Panc1 (cell line): ENCODE data around the gene TM9SF4. TPM values are rescaled to one million over a fixed set of nuclear protein-coding genes. Genes with fewer than 3 reads are reported as not detected.
A peak's percentile ranks its signal among the peaks of the same experiment; 100 is the strongest.

Experiments
- ATAC-seq: fragments of 200-7000 bp; cut with Tn5 transposase; 2 replicates; pipeline ENCODE4 v1.9.1; 2020; ENCODE audit warnings: mild to moderate bottlenecking, moderate library complexity
- BruUV-seq: library from RNA; stranded (reverse); fragments of 400-500 nt; replicated peaks from 2 replicates; lab custom pipeline; 2021; lab: Mats Ljungman, UMichigan
- CTCF ChIA-PET: fragments of 300-600 bp; sonication (Branson Sonifier 250); formaldehyde crosslinking; loops from one replicate; lab custom pipeline; 2022; ENCODE audit warnings: antibody characterized with exemption; lab: Charles Lee
- POLR2A ChIA-PET: fragments of 300-600 bp; sonication (Branson Sonifier 250); formaldehyde crosslinking; loops from one replicate; lab custom pipeline; 2022; ENCODE audit warnings: antibody characterized with exemption; lab: Charles Lee
- DNase-seq: peaks from one replicate; pipeline ENCODE4 v3.0.0-alpha.2; 2010; ENCODE audit warnings: low read depth, low spot score
- H3K27ac ChIP-seq: 2 replicates; pipeline ENCODE4 v1.5.1; 2011; ENCODE audit warnings: mild to moderate bottlenecking, low read length, inconsistent platforms
- H3K27me3 ChIP-seq: fragments of 200-500 bp; sonication (Bioruptor generic); 2 replicates; pipeline ENCODE4 v1.6.0; 2014; ENCODE audit warnings: low read length, inconsistent platforms; ENCODE audit not compliant: control insufficient read depth, insufficient read depth
- H3K36me3 ChIP-seq: fragments of 200-500 bp; sonication (Bioruptor generic); 2 replicates; pipeline ENCODE4 v1.5.1; 2014; ENCODE audit warnings: inconsistent platforms, mild to moderate bottlenecking, low read length, moderate library complexity; ENCODE audit not compliant: control insufficient read depth, insufficient read depth
- H3K4me1 ChIP-seq: 2 replicates; pipeline ENCODE4 v1.5.1; 2011; ENCODE audit warnings: inconsistent platforms, mild to moderate bottlenecking, low read length, moderate library complexity; ENCODE audit not compliant: control insufficient read depth, insufficient read depth
- H3K4me3 ChIP-seq, 2 experiments: 2 replicates each; pipeline ENCODE4 v1.5.1; 2011 to 2012; ENCODE audit warnings: low read depth in 2 of 2, low read length in 2 of 2, mild to moderate bottlenecking in 2 of 2, inconsistent platforms in 1 of 2, moderate library complexity in 1 of 2
- H3K9me3 ChIP-seq: fragments of 200-500 bp; sonication (Bioruptor generic); 2 replicates; pipeline ENCODE4 v1.5.1; 2014; ENCODE audit warnings: low read depth, mild to moderate bottlenecking, inconsistent platforms, low read length, moderate library complexity; ENCODE audit not compliant: control insufficient read depth, insufficient read depth
- POLR2AphosphoS5 ChIP-seq: IDR thresholded peaks from 2 replicates; pipeline ENCODE4 v1.6.1; 2012; ENCODE audit warnings: mild to moderate bottlenecking, low read depth, low read length, moderate library complexity
- SIN3A ChIP-seq: IDR thresholded peaks from 2 replicates; pipeline ENCODE4 v1.6.1; 2012; ENCODE audit warnings: low read depth, mild to moderate bottlenecking, low read length, moderate library complexity, borderline replicate concordance; ENCODE audit not compliant: insufficient read depth
- TCF7L2 ChIP-seq: IDR thresholded peaks from 2 replicates; pipeline ENCODE4 v1.6.1; 2011; ENCODE audit warnings: mild to moderate bottlenecking, low read depth, low read length, inconsistent platforms
- in situ Hi-C: cut with HindIII; loops from 2 replicates; pipeline ENCODE4 v1.10.0; 2016; ENCODE audit warnings: low sequenced_read_pairs, low pct_unique_long_range_greater_than_20kb
- intact Hi-C: fragments of 100-400 bp; cut with micrococcal nuclease; formaldehyde crosslinking; loops from one replicate; pipeline ENCODE4 v1.10.0; 2022; ENCODE audit not compliant: unreplicated experiment
- total RNA-seq: library from RNA; stranded (reverse); gene quantifications from one replicate; pipeline ENCODE4 v1.2.1, GENCODE V29; 2021; ENCODE audit not compliant: unreplicated experiment
- TF ChIP-seq, protein P1 (sequence below): fragments of 450-650 bp; IDR thresholded peaks from 2 replicates; pipeline ENCODE4 v1.5.1; 2017; ENCODE audit warnings: mild to moderate bottlenecking
- TF ChIP-seq, protein P2 (sequence below), 2 experiments: IDR thresholded peaks; 2 replicates each; pipeline ENCODE4 v1.6.1; 2011 to 2012; ENCODE audit warnings: low read depth in 2 of 2, control low read depth in 1 of 2, low read length in 1 of 2, mild to moderate bottlenecking in 1 of 2, moderate library complexity in 1 of 2; ENCODE audit not compliant: insufficient read depth in 1 of 2

TM9SF4 gene
- total RNA-seq, 1 experiment from 2014 or later, result 180 TPM

DNA sequence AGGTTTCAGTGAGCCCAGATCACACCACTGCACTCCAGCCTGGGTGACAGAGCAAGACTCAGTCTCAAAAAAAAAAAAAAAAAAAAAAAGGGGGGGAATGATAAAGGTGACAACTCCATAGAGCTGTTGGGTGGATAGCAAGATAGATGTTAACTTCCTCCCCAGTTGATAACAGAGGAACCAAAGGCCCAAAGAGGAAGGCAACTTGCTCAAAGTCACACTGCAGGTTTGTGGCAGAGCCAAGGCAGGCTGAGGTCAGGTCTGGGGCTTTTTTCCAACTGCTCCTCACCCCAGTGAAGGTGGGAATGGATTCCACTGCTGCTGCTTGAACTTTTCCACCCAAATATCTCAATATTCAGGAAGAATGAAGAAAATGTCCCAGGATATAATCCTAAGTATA lies 30.7 kb upstream of the TM9SF4 start:
- POLR2A ChIA-PET, result interaction anchor here (1.2 kb wide), 1 partner anchor 50 kb away, joined by 12 read pairs; no protein-coding TSS in a partner anchor
- TF ChIP-seq SIN3A (no peak), TCF7L2 (no peak)
- in situ Hi-C loops, result no loop called here

DNA sequence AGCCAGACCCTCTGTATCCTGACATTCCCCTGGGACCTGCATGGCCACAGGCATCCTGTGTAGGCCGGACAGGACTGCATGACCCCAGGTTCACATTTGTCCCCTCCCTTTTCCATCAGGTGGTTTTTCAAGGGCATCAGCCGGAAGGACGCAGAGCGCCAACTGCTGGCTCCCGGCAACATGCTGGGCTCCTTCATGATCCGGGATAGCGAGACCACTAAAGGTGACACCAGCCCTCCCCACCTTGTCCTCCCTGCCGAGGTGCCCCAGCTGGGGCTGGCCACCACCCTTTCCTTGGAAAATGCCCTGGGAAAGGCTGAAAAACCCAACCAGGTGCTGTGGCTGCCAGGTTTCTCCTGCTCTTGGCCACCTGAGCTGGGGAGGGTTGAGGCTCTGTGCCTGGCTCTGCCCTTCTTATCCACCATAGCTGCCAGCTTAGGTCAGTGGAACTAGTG lies 29.8 kb upstream of the TM9SF4 start:
- Histone ChIP-seq H3K27me3 (peaks cover 8% of the 10 kb centered on the region), H3K36me3 (no peaks in the 10 kb centered on the region), H3K27ac (no peak overlapping the region), H3K9me3 (no peaks in the 10 kb centered on the region), H3K4me3 (no peak overlapping the region), H3K4me1 (no peaks in the 10 kb centered on the region)
- in situ Hi-C loops (loop anchor here (10.0 kb wide), 1 partner anchor 335 kb away; no protein-coding TSS in a partner anchor), intact Hi-C loops (no loop called here)
- CTCF ChIA-PET, result no interaction called here
- no peak for TF ChIP-seq POLR2AphosphoS5
- TF ChIP-seq, protein P1, sequence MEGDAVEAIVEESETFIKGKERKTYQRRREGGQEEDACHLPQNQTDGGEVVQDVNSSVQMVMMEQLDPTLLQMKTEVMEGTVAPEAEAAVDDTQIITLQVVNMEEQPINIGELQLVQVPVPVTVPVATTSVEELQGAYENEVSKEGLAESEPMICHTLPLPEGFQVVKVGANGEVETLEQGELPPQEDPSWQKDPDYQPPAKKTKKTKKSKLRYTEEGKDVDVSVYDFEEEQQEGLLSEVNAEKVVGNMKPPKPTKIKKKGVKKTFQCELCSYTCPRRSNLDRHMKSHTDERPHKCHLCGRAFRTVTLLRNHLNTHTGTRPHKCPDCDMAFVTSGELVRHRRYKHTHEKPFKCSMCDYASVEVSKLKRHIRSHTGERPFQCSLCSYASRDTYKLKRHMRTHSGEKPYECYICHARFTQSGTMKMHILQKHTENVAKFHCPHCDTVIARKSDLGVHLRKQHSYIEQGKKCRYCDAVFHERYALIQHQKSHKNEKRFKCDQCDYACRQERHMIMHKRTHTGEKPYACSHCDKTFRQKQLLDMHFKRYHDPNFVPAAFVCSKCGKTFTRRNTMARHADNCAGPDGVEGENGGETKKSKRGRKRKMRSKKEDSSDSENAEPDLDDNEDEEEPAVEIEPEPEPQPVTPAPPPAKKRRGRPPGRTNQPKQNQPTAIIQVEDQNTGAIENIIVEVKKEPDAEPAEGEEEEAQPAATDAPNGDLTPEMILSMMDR, result no peak; the same call in 1 of the 2 replicates
- TF ChIP-seq, protein P2, sequence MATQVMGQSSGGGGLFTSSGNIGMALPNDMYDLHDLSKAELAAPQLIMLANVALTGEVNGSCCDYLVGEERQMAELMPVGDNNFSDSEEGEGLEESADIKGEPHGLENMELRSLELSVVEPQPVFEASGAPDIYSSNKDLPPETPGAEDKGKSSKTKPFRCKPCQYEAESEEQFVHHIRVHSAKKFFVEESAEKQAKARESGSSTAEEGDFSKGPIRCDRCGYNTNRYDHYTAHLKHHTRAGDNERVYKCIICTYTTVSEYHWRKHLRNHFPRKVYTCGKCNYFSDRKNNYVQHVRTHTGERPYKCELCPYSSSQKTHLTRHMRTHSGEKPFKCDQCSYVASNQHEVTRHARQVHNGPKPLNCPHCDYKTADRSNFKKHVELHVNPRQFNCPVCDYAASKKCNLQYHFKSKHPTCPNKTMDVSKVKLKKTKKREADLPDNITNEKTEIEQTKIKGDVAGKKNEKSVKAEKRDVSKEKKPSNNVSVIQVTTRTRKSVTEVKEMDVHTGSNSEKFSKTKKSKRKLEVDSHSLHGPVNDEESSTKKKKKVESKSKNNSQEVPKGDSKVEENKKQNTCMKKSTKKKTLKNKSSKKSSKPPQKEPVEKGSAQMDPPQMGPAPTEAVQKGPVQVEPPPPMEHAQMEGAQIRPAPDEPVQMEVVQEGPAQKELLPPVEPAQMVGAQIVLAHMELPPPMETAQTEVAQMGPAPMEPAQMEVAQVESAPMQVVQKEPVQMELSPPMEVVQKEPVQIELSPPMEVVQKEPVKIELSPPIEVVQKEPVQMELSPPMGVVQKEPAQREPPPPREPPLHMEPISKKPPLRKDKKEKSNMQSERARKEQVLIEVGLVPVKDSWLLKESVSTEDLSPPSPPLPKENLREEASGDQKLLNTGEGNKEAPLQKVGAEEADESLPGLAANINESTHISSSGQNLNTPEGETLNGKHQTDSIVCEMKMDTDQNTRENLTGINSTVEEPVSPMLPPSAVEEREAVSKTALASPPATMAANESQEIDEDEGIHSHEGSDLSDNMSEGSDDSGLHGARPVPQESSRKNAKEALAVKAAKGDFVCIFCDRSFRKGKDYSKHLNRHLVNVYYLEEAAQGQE (IDR thresholded peaks at IDR 0.05; ENCODE audit: insufficient read depth in 1 of 2, low read depth in 2 of 2, low read length in 1 of 2), result no peak
- TF ChIP-seq SIN3A, result no peak
- no peak for TF ChIP-seq TCF7L2
- DNase-seq, result no peak
- ATAC-seq, result 0 out of 2 replicates have a peak, but pooled peaks have one; percentile 19
- POLR2A ChIA-PET, result no interaction called here
- no TSS peak for BruUV-seq

More for the DNA sequence above, 30.7 kb upstream of the TM9SF4 start:
- no peak overlapping the region for H3K27ac ChIP-seq
- no peak overlapping the region for H3K4me3 ChIP-seq
- DNase-seq, result no peak
- no TSS peak for BruUV-seq
- CTCF ChIA-PET, result interaction anchor here (0.7 to 1.1 kb wide), 2 partner anchors 31 to 43 kb away, joined by 3 to 4 read pairs; partner anchors contain the start of gene TM9SF4
- no peaks in the 10 kb centered on the region for H3K9me3 ChIP-seq
- no peak for ATAC-seq
- intact Hi-C loops, result no loop called here
- H3K27me3 ChIP-seq, result peaks cover 8% of the 10 kb centered on the region
- no peaks in the 10 kb centered on the region for H3K36me3 ChIP-seq
- no peaks in the 10 kb centered on the region for H3K4me1 ChIP-seq

DNA sequence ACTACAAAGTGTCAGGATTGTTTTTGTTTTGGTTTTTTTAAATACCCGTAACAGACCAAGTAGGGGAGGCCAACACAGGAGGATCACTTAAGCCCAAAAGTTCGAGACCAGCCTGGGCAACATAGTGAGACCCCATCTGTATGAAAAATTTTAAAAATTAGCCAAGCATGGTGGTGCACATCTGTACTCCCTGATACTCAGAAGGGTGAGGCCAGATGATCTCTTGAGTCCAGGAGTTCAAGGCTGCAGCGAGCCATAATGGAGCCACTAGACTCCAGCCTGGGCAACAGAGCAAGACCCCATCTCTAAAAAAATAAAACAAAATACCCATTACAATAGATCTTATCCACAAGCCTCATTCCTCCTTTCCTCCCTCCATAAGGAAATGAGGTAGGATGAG lies 28.7 kb upstream of the TM9SF4 start:
- ChIA-PET POLR2A (no interaction called here), CTCF (interaction anchor here (0.5 kb wide), 1 partner anchor 12 kb away, joined by 3 read pairs; no protein-coding TSS in a partner anchor)
- H3K27me3 ChIP-seq, result peaks cover 8% of the 10 kb centered on the region
- no peak for DNase-seq
- no peak overlapping the region for H3K27ac ChIP-seq
- ATAC-seq, result no peak
- intact Hi-C loops, result no loop called here
- TF ChIP-seq, protein P1, result no peak
- TF ChIP-seq SIN3A, result no peak
- no peak for TF ChIP-seq POLR2AphosphoS5
- TF ChIP-seq, protein P2 (IDR thresholded peaks at IDR 0.05; ENCODE audit: insufficient read depth in 1 of 2, low read depth in 2 of 2, low read length in 1 of 2), result no peak
- TF ChIP-seq TCF7L2, result no peak
- in situ Hi-C loops, result loop anchor here (10.0 kb wide), 1 partner anchor 336 kb away; no protein-coding TSS in a partner anchor
- H3K36me3 ChIP-seq, result no peaks in the 10 kb centered on the region
- no TSS peak for BruUV-seq
- H3K9me3 ChIP-seq, result no peaks in the 10 kb centered on the region
- no peaks in the 10 kb centered on the region for H3K4me1 ChIP-seq
- H3K4me3 ChIP-seq, result no peak overlapping the region
